ENCODE measurements around the gene TMEM208. TPM values are rescaled to one million over a fixed set of nuclear protein-coding genes. Genes with fewer than 3 reads are reported as not detected.
A peak's percentile ranks its signal among the peaks of the same experiment; 100 is the strongest.

Gene TMEM208
- total RNA-seq, 4 donors from 2014 or later, result 23.9 to 40.3 (median 33.3) TPM

GRCh38 chr16:67230809-67231660 is 4.1 kb downstream of the TMEM208 start:
- no peak for TF ChIP-seq POLR2A (IDR thresholded peaks at IDR 0.05)
- TF ChIP-seq CTCF (IDR thresholded peaks at IDR 0.05), result no peak
- no peaks in the 10 kb centered on the region for H3K27me3 ChIP-seq
- DNase-seq, result peak in 1 of 3 donors; percentile 45
- H3K4me3 ChIP-seq, result no peak overlapping the region
- peaks cover 0 to 71% (median 0%) of the 10 kb centered on the region in 3 donors for H3K36me3 ChIP-seq
- H3K27ac ChIP-seq, result no peak overlapping the region
- no peaks in the 10 kb centered on the region for H3K9me3 ChIP-seq
- H3K4me1 ChIP-seq, result peaks cover 0 to 15% (median 6%) of the 10 kb centered on the region in 4 donors

DNA sequence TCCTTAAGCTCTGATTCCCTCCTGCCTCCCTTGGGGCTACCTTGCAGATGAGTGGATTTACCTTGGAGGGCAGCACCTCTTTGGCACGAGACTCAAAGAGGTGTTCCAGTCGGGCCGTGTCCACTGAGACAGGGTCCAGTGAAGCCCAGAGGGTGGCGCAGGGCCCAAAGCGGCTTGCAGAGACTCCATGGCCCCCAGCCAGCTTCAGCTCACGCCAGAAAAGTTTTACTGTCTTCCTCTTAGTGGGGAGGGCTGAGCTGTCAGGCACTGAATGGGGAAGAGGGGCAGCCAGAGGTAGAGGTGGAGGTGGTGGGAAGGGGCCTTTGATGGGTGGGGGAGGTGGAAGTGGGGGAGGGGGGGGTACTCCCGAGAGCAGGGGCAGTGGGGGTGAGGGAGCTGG is 6.7 kb downstream of the TMEM208 start:
- no peak for TF ChIP-seq POLR2A (IDR thresholded peaks at IDR 0.05)
- TF ChIP-seq CTCF (IDR thresholded peaks at IDR 0.05), result no peak
- H3K9me3 ChIP-seq, result no peaks in the 10 kb centered on the region
- H3K36me3 ChIP-seq, result peaks cover 0 to 91% (median 0%) of the 10 kb centered on the region in 3 donors
- no peak overlapping the region for H3K27ac ChIP-seq
- no peak overlapping the region for H3K4me3 ChIP-seq
- H3K4me1 ChIP-seq, result no peaks in the 10 kb centered on the region
- DNase-seq, result no peak
- no peaks in the 10 kb centered on the region for H3K27me3 ChIP-seq

- TF ChIP-seq CTCF (IDR thresholded peaks at IDR 0.05), result no peak
- TF ChIP-seq POLR2A (IDR thresholded peaks at IDR 0.05), result no peak
- Histone ChIP-seq H3K9me3 (no peaks in the 10 kb centered on the region), H3K4me1 (no peaks in the 10 kb centered on the region), H3K27me3 (no peaks in the 10 kb centered on the region), H3K27ac (no peak overlapping the region), H3K36me3 (peaks cover 0 to 91% (median 0%) of the 10 kb centered on the region in 3 donors), H3K4me3 (no peak overlapping the region)
- no peak for DNase-seq
Observed at GRCh38 chr16:67234180-67234597, 7.3 kb downstream of the TMEM208 start.

DNA sequence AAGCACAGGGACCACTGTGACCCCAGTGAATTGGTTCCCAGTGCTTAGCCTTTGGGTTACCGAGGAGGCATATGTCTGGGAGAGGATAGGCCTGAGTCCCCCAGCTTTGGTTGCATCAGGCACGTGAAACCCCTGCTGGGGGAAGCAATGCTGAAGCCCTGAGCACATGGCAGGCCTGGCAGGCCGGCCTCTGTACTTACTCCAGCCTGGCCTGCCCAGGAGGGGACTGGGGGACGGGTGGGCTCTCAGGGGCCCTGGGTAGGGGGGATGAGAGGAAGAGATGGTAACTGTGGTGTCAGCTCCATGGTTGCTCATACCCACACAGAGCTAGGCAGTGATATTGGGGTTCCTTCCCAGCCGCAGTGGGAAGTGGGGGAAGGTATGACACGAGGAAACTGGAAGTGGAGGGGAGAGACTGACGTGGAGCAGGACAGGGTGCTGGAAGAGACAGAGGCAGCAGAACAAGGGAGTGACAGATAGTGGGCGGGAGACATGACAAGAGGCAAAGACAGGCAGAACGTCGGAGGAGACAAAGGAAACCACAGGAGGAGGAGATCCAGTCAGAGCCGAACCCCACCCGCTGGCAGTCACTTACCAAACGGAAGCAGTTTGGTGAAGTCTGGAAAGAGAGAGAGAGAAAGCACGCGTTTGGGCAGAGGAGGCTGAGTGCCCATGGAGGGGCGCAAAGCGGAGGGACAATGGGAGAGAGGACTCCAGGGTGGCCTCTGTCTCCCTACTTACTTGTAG is 9.1 kb downstream of the TMEM208 start:
- DNase-seq, result no peak
- Histone ChIP-seq H3K27me3 (no peaks in the 10 kb centered on the region), H3K4me1 (peaks cover 0 to 7% (median 2%) of the 10 kb centered on the region in 4 donors), H3K27ac (no peak overlapping the region), H3K36me3 (peaks cover 0 to 78% (median 0%) of the 10 kb centered on the region in 3 donors), H3K4me3 (no peak overlapping the region), H3K9me3 (no peaks in the 10 kb centered on the region)
- no peak for TF ChIP-seq POLR2A (IDR thresholded peaks at IDR 0.05)
- TF ChIP-seq CTCF (IDR thresholded peaks at IDR 0.05), result no peak

GRCh38 chr16:67236563-67237395 is 9.8 kb downstream of the TMEM208 start:
- Histone ChIP-seq H3K36me3 (peaks cover 0 to 70% (median 0%) of the 10 kb centered on the region in 3 donors), H3K4me1 (peaks cover 0 to 15% (median 8%) of the 10 kb centered on the region in 4 donors), H3K4me3 (no peak overlapping the region), H3K9me3 (no peaks in the 10 kb centered on the region), H3K27me3 (no peaks in the 10 kb centered on the region), H3K27ac (no peak overlapping the region)
- peak in 1 of 3 donors; percentile 63 for DNase-seq
- TF ChIP-seq CTCF (IDR thresholded peaks at IDR 0.05) (no peak), POLR2A (IDR thresholded peaks at IDR 0.05) (no peak)

Measured in Peyer's patch (tissue), 4 donors.